ENCODE results near the gene EPS8L2.
"Not testable (repeated sequence)": the region's sequence is repeated elsewhere in the genome, so short reads cannot be mapped to it uniquely, and the experiment has no call there.

Gene EPS8L2

DNA sequence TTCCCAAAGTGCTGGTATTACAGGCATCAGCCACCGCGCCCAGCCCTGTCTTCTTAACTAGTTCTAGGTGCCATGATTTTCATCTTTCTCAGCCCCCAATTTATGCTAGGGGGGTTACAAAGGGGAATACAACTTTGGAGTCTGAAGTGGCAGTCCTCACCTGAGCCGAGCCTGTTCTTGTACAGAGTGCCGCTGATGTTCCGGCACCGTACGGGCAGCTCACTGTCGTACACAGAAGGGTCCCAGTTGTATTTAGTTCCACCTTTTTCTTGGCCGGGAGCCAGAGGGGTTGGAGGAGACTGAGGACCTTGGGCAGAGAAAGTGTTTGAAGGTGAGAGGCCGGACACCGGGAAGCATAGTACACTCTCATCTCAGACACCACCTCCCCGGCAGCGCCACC is 18.3 kb upstream of the EPS8L2 start:
- no peak for DNase-seq (ENCODE audit: low read depth, low spot score)
- H3K4me3 ChIP-seq (ENCODE audit: low read length): no peak overlapping the region

DNA sequence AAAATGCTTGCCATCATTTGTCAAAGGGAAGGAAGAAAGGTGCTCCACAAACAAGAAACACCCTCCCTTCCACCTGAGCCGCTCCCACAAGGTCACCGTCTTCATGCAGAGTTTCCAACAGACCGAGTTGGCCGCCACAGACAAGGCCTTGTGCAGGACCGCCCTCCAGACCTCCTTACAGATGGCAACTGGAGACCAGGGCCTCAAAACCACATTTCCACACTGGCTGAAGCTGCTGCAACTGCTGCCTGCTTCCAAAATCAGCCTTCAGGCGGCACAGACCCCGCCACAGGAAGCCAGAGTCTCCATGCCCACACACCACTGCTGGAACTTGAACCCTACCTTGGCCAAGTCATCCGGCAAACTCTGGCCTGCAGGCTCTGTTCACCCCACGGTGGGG is 17.4 kb upstream of the EPS8L2 start:
- H3K4me3 ChIP-seq (ENCODE audit: low read length): no peak overlapping the region
- no peak for DNase-seq (ENCODE audit: low read depth, low spot score)

DNA sequence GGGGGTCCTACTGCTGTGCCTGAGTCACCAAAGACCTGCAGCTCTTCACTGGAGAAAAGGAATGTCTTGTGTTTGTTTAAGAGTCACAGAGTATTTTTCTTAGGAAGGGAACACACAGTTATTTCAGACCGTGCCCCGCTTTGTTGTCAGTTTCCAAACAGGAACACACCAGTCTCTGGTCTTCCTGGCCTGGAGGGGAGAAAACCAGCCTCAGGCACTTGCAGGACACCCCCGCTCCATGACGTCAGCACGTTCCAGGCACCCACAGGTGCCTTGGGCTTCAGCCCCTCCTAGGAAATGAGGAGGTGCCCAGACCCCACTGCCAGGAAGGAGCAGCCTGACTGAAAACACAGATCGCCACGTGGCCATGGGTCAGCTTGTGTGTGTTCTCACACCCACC is 16.4 kb upstream of the EPS8L2 start:
- DNase-seq (ENCODE audit: low read depth, low spot score): no peak
- H3K4me3 ChIP-seq (ENCODE audit: low read length): no peak overlapping the region

DNA sequence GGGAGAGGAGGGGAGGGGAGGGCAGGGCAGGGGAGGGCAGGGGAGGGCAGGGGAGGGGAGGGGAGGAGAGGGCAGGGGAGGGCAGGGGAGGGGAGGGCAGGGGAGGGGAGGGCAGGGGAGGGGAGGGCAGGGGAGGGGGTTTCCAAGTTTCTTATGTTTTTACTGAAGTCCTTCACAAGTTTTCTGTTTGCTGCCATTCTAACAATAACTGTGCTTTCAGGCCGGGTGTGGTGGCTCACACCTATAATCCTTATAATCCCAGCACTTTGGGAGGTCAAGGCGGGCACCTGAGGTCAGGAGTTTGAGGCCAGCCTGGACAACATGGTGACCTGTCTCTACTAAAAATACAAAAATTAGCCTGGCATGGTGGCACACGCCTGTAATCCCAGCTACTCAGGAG is 15.8 kb upstream of the EPS8L2 start:
- H3K4me3 ChIP-seq (ENCODE audit: low read length); DNase-seq (ENCODE audit: low read depth, low spot score): not testable (repeated sequence)

DNA sequence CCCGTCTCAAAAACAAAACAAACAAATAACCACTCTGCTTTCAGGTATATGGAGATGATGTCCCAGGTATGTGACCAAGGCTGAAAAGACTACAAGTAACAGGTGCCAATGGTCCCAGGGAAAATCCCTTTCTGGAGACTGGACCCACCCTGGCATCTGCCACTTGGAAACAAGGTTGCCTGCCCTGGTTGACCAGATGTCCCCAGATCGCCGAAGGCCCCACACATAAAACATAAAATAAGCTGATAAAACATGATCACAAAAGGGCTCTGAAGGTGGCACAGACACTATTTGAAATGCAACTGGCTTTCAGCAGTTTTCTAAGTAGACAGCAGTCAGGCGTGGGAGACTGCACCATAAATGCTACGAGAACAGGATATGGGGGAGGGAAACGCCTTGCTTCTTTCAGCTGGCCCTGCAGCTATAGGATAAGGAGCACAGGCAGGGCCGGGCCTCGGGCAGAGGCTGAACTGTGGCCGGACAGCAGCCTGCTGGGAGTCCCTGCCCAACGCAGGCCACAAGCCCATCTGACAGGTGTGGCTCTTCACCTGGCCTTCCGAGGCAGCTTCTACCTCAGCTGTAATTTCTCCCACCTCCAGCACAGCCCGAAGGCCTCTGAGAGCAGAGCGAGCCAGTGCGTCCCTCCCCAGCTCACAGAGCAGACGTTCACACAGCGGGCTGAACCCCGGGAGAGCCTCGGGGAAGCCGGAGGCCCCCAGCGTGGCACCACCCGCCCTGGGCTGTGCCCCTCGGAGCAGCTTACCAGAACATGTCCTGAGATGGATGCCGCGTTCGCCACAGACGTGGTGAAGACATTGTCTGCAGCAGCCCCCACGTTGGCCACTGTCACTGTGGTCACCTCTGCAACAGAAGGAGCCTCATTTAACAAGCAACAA is 15.0 kb upstream of the EPS8L2 start:
- no peak overlapping the region for H3K4me3 ChIP-seq (ENCODE audit: low read length)
- DNase-seq (ENCODE audit: low read depth, low spot score): no peak

DNA sequence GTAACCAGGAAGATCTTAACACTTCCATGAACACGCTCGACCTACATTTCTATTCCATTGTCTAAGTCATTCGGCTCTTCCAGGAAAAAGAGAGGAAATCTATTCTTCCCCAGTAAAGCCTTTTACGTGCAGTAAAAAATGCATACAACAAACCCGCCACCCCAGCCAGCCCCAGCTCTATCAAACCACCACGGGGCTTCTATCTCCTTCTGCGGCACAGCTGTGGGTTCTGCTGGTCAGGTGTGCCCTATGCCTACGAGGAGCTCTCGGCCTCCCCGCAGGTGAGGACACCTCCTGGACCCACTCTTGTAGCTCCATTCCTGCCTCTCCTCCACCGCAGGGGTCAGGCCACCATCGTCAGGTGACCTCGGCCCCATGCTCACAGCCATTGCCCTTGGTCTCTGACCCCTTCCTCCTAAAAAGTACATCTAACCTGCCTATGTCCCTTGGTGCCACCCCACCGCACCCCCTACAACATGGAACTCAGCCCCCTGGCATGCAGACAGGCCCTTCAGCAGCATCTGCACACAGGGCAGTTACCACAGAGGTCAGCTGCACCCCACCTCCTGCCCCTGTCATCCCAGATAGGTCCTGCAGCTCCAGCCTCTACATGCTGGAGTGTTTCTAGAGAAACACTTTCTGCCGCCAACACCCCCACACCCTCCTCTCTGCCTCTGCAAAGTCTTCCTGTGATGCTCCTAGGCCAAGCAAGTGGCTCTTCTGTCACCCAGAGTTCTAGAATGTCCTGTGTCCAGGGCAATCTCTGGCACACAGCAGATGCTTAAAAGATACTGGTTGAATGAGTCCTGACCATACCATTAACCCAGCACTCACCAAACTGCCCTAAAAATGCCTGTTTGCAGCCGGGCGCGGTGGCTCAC is 14.1 kb upstream of the EPS8L2 start:
- DNase-seq (ENCODE audit: low read depth, low spot score): no peak
- no peak overlapping the region for H3K4me3 ChIP-seq (ENCODE audit: low read length)

DNA sequence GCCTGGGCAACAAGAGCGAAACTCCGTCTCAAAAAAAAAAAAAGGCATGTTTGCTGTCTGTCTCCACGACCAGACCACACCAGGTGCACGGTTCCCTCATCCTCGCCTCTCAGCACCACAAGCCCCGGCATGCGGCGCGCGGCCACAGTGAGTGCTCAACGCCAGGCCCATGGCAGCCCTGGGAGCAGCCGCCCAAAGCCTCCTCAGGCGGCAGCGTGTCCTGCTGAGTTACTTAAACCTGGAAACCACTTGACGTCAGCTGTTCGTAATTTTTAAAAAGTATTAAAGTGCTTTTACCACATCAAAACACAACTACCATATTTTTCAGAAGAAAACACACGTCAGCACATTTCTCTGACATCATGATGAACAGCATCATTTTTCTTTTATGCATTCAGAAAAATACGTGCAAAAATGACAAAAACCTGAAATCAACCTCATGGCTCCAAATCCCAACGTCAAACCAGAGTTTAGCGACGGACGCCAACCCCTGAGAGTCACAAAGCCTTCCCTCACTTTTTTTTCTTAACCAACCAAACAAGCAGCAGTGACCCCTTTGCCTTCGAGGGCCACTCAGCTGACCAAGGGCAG is 13.1 kb upstream of the EPS8L2 start:
- DNase-seq (ENCODE audit: low read depth, low spot score): no peak
- H3K4me3 ChIP-seq (ENCODE audit: low read length): no peak overlapping the region

DNA sequence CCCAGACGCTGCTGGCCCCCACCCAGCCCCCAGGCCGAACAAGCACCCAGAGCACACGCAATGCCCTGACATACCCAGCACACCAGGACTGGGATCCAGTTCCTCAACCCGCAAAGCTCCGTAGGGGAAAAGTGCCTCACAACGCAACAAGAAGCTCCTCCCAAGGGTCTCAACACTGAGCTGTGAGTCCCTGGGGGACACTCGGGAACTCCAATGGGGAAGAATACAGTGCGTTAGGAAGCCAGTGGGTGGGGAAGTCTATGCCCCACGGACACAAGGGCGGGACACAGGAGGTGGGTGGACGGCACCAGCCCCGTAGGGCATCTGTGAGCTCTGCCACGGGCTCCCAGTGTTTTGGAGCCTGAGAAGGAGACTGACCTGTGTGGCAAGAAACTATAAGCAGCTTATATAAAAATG is 12.6 kb upstream of the EPS8L2 start:
- no peak for DNase-seq (ENCODE audit: low read depth, low spot score)
- H3K4me3 ChIP-seq (ENCODE audit: low read length): no peak overlapping the region

DNA sequence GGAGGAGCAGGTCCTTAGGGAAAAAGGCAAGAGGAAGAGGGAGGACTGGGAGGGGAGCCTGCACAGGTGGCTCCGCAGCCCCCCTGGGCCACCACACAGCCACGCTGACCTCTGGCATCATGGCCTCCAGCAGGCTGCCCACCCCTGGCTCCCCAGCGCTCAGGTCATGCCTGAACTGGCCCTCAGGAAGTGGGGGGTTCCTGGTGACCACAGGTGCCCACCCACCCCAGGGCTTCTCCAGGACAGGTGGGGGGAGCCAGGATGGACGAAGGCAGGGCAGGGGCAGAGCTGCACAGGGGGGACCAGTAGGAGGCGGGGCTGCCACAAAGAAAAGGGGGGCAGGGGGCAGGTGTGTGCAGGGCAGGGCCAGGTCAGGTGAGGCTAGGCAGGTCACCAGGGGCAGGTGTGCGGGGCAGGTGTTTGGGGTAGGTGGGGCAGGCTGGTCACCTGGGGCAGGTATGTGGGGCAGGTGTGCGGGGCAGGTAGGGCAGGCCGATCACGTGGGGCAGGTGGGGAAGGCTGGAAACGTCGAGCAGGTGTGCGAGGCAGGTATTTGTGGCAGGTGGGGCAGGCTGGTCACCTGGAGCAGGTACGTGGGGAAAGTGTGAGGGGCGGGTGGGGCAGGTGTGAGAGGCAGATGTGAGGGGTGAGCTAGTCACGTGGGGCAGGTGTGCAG is 12.0 kb upstream of the EPS8L2 start:
- no peak for DNase-seq (ENCODE audit: low read depth, low spot score)
- H3K4me3 ChIP-seq (ENCODE audit: low read length): peak overlapping the region; percentile 48

DNA sequence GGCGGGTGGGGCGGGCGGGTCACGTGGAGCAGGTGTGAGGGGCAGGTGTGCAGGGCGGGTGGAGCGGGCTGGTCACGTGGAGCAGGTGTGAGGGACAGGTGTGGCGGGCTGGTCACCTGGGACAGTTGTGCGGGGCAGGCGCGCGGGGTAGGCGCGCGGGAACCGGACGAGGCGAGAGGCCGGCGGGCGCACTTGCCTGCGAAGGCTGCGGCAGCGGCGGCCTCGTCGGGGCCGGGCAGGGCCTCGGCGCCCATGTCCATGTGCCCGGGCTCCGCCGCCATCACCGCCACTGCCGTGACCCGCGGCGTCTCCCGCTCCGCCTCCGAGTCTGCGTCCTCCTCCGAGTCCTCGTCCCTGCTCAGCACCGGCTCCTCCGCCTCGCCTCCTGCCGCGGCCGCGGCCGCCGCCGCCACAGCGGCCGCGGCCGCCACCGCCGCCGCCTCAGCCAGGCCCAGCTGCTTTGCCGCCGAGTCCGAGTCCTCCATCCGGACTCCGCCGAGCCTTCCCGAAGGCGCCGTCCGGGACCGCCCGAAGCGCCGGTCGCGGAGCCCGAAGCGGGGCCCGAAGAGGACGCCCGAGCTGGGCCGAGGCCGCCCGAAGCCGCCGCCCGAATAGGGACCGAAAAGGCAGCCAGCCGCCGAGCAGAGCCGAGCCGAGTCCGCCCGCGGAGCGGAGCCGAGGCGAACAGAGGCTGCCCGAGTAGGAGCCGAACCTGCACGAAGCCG is 11.3 kb upstream of the EPS8L2 start, which contains the start of gene DEAF1:
Gene DEAF1, minus strand, starts transcription at position 660 of the 725 bp plus-strand sequence. Its CDS starts 175 bp downstream, at position 485.
- peak; percentile 96 for DNase-seq (ENCODE audit: low read depth, low spot score)
- peak within 1 kb of the TSS; percentile 89 for H3K4me3 ChIP-seq (ENCODE audit: low read length)

DNA sequence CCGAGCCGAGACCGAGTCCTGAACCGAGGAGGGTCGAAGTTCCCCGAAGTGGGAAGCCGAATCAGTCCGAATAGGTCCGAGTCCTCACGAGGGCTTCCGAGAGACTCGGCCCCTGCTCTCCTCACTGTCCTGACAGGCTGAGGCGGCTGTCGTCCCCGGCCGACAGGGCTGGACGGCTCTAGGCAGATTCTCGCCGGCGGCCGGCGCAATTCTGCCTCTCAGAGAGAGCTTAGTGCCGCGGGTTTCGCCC is 10.8 kb upstream of the EPS8L2 start:
- H3K4me3 ChIP-seq (ENCODE audit: low read length): peak overlapping the region; percentile 89
- DNase-seq (ENCODE audit: low read depth, low spot score): no peak

DNA sequence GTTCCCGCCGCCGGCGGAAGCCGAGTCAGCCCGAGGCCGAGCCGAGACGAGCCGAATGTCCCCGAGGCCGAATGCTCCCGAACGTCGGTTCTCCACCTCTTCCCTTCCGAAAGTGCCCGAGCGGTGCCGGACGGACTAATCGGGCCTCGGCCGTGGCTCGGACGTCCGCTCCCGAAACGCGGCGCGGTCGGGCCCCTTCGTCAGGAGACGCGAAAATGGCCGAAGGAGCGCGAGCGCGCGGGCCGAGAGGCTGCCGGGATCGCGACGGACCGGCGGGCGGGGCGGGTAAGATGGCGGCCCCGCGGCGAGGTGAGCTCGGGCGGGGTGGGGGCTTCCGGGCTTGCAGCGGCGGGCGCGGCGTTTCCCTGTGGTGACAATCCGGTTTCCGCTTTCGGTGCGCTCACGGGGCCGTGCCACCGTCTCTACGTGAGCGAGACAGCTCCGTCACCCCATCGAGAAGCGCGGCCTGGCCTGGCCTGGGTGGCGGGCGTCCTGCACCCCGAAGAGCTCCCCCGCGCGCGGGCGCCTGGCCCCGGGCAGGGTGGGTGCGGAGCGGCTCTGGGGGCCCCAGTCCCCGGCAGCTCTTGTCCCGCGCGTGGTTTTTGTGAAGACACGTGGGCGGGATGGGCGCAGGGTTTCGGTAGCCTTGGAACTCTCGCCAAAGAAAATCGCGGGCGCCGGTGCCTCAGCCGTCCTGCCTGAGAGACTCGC is 10.3 kb upstream of the EPS8L2 start, which contains the start of gene TMEM80:
Gene TMEM80, plus strand, starts transcription at position 279 of the 711 bp plus-strand sequence. Its CDS starts 12 bp downstream, at position 291.
- peak within 1 kb of the TSS; percentile 89 for H3K4me3 ChIP-seq (ENCODE audit: low read length)
- DNase-seq (ENCODE audit: low read depth, low spot score): peak; percentile 94

DNA sequence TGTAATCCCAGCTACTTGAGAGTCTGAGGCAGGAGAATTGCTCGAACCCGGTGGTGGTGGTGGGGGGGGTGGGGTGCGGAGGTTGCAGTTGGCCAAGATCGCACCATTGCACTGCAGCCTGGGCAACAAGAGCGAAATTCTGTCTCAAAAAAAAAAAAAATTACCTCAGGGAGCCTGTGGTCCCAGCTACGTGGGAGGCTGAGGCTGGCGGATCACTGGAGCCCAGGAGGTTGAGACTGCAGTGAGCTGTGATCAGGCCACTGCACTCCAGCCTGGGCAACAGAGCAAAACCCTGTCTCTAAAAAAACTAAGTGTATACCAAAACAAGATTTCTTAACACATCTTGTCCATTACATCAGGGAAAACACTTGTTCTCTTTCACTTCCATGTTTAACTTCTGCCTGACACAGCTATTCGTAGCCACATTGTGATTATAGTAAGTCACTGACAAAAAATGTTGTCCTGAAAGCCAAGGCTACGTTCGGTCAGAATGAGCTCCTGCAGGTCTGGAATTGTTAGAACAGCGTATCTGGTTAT is 9.0 kb upstream of the EPS8L2 start:
- no peak overlapping the region for H3K4me3 ChIP-seq (ENCODE audit: low read length)
- no peak for DNase-seq (ENCODE audit: low read depth, low spot score)

DNA sequence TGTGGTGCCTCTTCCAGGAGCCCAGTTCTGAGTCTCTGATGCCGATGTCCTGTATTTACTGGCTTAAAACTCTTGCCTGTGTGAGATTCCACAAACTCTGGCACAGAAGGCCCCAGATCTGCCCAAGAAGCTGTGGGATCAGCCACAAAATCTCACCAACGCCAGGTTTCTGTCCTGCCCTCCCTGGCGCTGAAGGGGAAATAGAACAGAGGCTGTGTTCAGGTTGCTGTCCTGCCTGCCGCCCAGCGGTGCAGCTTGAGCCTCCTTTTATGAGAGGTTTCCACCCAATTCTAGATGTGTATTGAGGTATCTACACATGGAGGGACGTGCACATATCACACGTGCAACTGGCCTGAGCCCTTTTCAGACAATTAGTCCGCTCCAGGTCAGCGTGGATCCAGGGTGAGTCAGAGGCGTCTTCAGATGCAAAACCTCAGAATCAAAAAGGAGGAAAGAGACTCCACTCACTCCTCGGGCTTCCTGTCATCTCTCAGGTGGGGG is 8.2 kb upstream of the EPS8L2 start:
- DNase-seq (ENCODE audit: low read depth, low spot score): no peak
- no peak overlapping the region for H3K4me3 ChIP-seq (ENCODE audit: low read length)

DNA sequence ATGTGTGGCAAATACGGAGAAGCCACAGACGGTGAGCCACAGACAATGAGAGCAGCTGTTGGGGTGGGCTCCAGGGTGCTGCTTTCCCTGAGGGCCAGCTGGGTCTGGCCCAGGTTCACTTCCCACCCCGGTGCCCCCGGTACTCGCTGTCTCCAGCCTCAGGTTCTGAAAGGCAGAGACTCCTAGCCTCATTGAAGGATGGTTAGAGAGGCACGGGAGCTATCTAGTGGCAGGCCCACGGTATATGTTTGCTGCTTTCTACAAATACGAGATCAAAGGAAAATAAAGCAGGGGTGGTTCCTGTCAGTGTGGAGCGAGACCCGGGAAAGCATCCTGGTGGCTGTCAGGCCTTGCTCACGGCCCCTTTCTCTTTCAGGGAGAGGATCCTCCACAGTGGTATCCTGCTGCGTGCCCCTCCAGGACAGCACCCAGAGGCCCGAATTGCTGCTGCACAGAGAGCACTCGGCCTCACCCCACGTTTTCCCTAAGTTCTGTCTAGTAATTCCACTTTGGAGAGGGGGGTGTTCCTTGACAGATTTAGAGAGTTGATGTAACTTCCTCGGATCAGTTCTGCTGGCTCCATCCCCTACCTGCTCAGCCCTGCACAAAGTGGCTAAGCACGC is 7.4 kb upstream of the EPS8L2 start:
- DNase-seq (ENCODE audit: low read depth, low spot score): no peak
- H3K4me3 ChIP-seq (ENCODE audit: low read length): no peak overlapping the region

DNA sequence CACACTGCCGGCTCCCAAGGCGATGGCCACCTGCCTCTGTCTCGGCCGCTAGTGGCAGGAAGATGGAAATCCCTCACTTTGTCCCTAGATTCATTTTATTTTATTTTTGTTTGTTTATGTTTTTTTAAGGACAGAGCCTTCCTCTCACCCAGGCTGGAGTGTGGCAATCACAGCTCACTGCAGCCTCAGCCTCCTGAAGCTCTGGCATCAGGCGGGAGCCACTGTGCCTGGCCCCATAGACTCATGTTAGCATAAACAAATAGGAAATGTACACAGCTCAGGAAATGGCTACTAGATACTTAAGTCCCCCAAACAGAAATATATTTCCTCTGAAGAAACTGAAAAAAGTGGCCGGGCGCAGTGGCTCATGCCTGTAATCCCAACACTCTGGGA is 6.9 kb upstream of the EPS8L2 start:
- DNase-seq (ENCODE audit: low read depth, low spot score): no peak
- no peak overlapping the region for H3K4me3 ChIP-seq (ENCODE audit: low read length)

DNA sequence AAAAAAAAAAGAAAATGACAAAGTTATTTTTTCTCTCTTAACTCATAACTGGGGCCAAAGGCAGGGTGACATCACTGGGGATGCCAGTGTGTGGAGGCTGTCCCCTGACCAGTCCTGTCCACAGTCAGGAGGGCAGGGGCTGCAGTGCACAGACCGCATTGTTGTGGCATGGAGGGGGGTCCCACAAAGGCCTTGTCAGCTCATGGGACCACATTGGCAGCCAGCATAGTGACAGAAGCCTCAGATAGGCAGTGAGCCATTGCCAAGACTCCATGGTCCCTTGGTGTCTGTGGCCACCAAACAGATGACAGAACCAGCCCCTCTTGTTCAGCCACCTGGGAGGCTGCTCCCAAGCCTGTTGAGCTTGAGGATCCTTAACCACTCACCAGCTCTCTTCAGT is 6.3 kb upstream of the EPS8L2 start:
- DNase-seq (ENCODE audit: low read depth, low spot score): no peak
- H3K4me3 ChIP-seq (ENCODE audit: low read length): no peak overlapping the region

All from Jurkat, Clone E6-1 (cell line).